Dermis microvascular lymphatic vessel endothelial cell (primary cell): ENCODE data around the gene DCAF5. TPM values are rescaled to one million over a fixed set of nuclear protein-coding genes. Genes with fewer than 3 reads are reported as not detected.

Experiments
- DNase-seq, 2 donors: peaks; one replicate each; pipeline versions ENCODE4 v3.0.0 to v3.0.0-alpha.2; 2010; ENCODE audit warnings: low read depth in 2 of 2
- total RNA-seq: library from RNA; depleted of rRNA; stranded (reverse); fragments of >200 nt; gene quantifications from 2 replicates; pipeline ENCODE4 v1.2.1, GENCODE V29; 2014

Gene DCAF5
- total RNA-seq, 1 donor from 2014 or later: 9.5 TPM

- no peak for DNase-seq
Observed at GRCh38 chr14:69149461-69150244, 3.3 kb downstream of the DCAF5 start.

- DNase-seq: no peak
Observed at GRCh38 chr14:69142101-69142500, 10.8 kb downstream of the DCAF5 start.

GRCh38 chr14:69141550-69141949 lies 11.4 kb downstream of the DCAF5 start:
- no peak for DNase-seq

- no peak for DNase-seq
Observed at GRCh38 chr14:69139743-69140142, 13.2 kb downstream of the DCAF5 start.

DNA sequence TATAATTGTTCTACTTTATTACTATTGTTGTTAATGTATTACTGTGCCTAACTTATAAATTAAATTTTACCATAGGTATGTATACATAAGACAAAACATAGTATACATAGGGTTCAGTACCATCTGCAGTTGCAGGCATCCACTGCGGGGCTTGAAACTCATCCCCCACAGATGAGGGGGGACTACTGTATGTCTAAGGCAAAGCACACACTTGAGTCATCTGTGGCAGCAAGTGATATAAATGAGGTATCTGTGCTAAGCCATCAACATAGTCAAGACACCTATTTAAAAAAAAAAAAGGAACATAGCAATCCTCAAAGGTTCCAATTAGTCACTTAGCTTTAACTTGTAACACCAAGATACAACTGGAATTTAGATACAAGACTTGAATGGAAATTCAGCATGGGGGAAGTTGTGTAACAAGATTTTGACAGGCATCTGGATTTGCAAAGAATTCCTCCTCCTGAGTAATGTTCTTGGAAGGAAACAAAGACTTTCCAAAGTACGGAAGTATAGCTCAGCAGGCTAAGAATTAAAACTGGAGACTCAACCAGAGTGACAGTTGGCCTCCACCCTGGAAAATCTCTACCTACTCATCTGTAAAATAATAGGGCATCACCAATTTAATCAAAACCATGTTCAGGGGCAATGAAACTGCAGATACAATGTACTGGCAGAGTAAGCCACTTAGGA lies 14.9 kb downstream of the DCAF5 start:
- no peak for DNase-seq

- DNase-seq: no peak
Observed at GRCh38 chr14:69137416-69137815, 15.5 kb downstream of the DCAF5 start.

GRCh38 chr14:69135133-69135532 lies 17.8 kb downstream of the DCAF5 start:
- DNase-seq: no peak

- DNase-seq: peak in 1 of 2 donors; percentile 22
Observed at GRCh38 chr14:69133206-69134125, 19.5 kb downstream of the DCAF5 start.

GRCh38 chr14:69132513-69133181 lies 20.3 kb downstream of the DCAF5 start:
- DNase-seq: no peak

GRCh38 chr14:69131176-69131575 lies 21.7 kb downstream of the DCAF5 start:
- DNase-seq: no peak

DNA sequence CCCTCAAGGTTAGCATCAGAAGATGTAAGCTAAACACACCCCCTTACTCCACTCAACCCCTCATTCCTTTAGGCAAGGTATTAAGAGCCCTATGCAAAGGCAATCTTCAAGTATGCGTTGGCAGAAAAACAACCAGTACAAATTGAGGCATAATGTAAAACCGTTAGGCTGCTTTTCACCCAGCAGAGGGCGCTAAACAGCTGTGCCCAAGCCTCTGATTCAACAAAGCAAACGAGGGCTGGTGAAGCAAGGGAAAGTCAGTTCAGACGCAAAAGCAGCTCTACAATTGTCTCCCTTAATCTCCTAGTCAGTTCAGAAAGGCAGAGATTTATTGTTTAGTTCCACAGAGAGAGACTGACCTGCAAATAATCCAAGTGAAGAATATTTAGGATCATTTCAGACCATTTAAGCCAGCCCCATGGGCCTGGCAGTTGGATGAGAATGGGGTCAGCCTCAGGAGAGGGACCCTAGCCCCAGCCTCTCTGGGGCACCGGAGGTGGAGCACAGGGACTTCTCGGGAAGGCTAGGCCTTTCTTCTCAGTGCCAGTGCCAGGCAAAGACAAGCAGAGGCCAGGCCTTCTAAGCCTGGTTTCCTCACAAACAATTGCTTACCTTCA lies 23.5 kb downstream of the DCAF5 start:
- DNase-seq: peak; percentile 72 to 88

- DNase-seq: no peak
Observed at GRCh38 chr14:69118305-69118704, 34.6 kb downstream of the DCAF5 start.

DNA sequence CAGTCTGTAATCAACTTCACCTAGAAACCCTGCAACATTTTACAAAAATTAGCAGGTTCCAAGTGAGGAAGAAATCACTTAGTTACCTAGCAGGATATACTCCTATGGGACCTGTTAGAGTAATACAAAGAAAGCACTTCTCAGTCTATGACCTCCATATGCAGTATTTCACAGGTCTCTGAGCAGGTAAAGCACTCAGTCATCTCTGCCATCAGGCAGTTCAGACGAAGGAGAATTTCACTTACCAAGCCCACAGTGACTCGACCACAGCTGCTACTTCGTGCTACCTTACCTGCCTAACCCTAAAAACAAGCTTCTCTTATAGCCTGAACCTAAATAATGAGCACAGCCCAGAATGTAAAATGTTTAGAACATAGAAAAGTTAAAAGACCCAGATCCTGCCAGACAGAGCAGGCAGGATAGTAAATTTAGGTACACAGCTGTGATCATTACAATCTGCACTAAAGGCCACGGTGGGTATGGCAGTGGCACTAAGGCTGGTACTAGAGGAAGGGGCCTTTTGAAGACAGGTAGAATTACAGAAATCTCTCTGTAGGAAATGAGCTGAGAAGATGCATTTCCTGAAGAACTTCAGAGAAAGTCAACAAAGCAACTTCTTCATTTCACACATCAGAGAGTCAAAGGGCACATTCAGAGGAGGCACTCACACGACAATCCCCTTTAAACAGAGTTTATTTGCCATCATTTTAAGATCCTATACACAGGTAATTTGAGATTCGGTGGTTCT lies 35.7 kb downstream of the DCAF5 start:
- DNase-seq: no peak

DNA sequence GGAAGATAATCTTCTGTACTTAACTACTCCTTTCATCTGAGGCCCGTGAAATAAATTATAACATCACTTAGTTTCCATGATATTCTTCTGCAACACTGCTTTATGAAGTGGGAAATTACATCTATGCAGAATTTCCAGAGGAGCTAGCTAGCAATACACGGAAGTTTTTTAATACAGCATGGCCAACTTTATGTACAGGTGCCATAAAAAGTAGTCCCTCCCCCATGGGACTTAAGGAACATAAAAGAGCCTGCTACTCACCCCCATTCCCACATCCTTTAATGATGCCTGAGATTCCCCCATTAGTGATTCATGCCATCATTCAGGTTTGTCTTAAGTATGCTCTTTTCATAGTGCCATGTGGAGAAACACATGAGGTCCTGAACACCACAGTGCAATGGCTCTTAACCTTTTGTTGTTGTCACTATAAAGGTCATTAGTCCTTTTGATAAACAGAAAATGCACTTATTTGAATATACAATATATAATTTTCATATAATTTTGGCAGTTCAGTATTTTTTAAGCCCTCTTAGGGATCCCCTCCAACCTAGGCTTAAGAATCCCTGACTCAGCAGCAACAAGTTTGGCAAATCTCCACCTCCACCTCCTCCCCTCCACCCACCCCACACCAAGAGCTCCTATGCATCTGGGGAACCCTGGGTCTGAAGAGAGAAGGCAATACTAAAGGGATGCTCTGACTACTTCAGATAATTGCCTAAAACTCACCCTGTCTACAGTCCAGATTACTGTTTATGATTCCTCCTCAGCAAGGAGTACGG lies 37.3 kb downstream of the DCAF5 start:
- no peak for DNase-seq

- no peak for DNase-seq
Observed at GRCh38 chr14:69114763-69115162, 38.2 kb downstream of the DCAF5 start.

DNA sequence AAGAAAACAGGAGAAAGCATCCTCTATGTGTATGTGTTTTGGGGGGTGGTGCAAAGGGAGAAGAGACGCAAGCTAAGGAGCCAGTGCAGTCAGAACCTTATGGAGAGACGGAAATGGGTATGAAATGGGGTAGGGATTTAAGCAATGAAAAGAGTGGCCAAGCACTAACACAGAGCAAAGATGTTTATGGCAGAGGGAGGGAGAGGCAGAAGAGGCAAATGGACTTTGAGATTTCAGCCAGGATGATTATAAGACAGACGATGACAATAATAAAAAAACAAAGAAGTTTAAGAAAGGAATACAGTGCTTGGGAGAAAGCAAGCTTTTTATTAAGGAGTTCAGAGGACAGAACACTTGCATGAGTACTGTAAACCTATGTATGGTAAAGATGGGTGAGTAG lies 44.6 kb downstream of the DCAF5 start:
- DNase-seq: no peak

GRCh38 chr14:69107407-69108003 lies 45.4 kb downstream of the DCAF5 start:
- peak; percentile 63 to 75 for DNase-seq

DNA sequence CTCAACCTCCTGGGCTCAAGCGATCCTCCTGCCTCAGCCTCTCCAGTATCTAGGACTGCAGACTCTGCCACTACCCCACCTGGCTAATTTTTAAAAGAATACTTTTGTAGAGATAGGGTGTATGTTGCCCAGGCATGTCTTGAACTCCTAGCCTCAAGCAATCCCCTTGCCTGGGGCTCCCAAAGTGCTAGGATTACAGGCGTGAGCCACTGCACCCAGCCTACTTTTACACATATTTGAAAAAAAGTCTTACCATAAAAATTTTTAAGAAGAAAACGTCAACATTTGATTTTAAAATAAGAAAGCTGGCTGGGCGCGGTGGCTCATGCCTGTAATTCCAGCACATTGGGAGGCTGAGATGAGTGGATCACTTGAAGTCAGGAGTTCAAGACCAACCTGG lies 46.5 kb downstream of the DCAF5 start:
- DNase-seq: no peak

DNA sequence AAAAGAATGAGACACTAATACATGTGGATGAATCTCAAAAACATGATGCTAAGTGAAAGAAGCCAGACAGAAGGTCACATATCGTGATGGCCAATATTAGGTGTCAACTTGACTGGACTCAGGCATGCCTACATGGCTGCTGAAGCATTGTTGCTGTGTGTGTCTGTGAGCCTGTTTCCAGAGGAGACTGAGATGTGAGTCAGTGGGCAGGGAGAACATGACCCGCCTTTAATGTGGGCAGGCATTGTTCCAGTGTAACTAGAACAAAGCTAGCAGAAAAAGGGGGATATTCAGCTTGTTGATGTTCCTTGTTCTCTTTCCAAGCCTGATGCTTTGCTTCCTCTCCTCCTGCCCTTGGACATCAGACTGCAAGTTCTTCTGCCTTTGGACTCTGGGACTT lies 47.6 kb downstream of the DCAF5 start:
- DNase-seq: peak in 1 of 2 donors; percentile 86
